Testis (tissue), 3 donors: ENCODE data around the gene NRP2. TPM values are rescaled to one million over a fixed set of nuclear protein-coding genes. Genes with fewer than 3 reads are reported as not detected.

Experiments used
- DNase-seq: peaks from one replicate; pipeline ENCODE4 v3.0.0-alpha.2; 2019
- H3K27ac ChIP-seq, 2 donors: fragments of 200-600 bp; sonication (generic); one replicate each; pipeline ENCODE4 v1.5.1; 2019
- H3K27me3 ChIP-seq: fragments of 200-600 bp; sonication (generic); one replicate; pipeline ENCODE4 v1.5.1; 2019
- H3K36me3 ChIP-seq: fragments of 200-600 bp; sonication (generic); one replicate; pipeline ENCODE4 v1.5.1; 2017; ENCODE audit warnings: low read depth; ENCODE audit errors: missing control alignments
- H3K4me1 ChIP-seq: fragments of 200-600 bp; sonication (generic); one replicate; pipeline ENCODE4 v1.5.1; 2019
- H3K4me3 ChIP-seq, 2 donors: fragments of 200-600 bp; sonication (generic); one replicate each; pipeline ENCODE4 v1.5.1; 2017 to 2019
- H3K9me3 ChIP-seq: fragments of 200-600 bp; sonication (generic); one replicate; pipeline ENCODE4 v1.5.1; 2017
- CTCF ChIP-seq, 3 experiments: fragments of 450-650 bp in 2 of 3; fragments of 200-600 bp in 1 of 3; sonication (generic) in 1 of 3; IDR thresholded peaks; one replicate each; pipeline ENCODE4 v1.5.1; 2016 to 2019; ENCODE audit warnings: antibody characterized with exemption in 3 of 3, mild to moderate bottlenecking in 2 of 3, moderate library complexity in 1 of 3
- POLR2A ChIP-seq: fragments of 450-650 bp; IDR thresholded peaks from one replicate; pipeline ENCODE4 v1.6.1; 2017; ENCODE audit warnings: antibody characterized with exemption, mild to moderate bottlenecking, moderate library complexity
- WGBS, 2 donors: methylation state at CpG; one replicate each; pipeline ENCODE4 v1.1.5; 2018; 5-methylcytosine and 5-hydroxymethylcytosine counted together
- intact Hi-C: fragments of 100-400 bp; cut with DNase I; formaldehyde crosslinking; loops from one replicate; pipeline ENCODE4 v1.15.1; 2023; ENCODE audit warnings: low total_unique reads
- polyA plus RNA-seq: library from polyadenylated mRNA; stranded (reverse); fragments of 350-450 nt; fragmentation: Illumina TruSeq; extraction: RNeasy Lipid Tissue Mini Kit (QIAGEN cat#74804); gene quantifications from one replicate; pipeline ENCODE4 v1.2.3, GENCODE V29; 2014; ENCODE audit warnings: low read depth, low replicate concordance; ENCODE audit not compliant: insufficient read depth
- total RNA-seq, 2 donors: library from RNA; depleted of rRNA; stranded (reverse); fragments of >200 nt; gene quantifications; one replicate each; pipeline ENCODE4 v1.2.3, GENCODE V29; 2016

NRP2 gene
- total and polyA plus RNA-seq, 3 donors from 2014 or later, result 6.3 to 10.6 (median 6.3) TPM

GRCh38 chr2:205776139-205776538, 93.8 kb downstream of the NRP2 start:
- TF ChIP-seq CTCF (IDR thresholded peaks at IDR 0.05) (peak in 2 of 3 experiments; percentile 54 to 62), POLR2A (no peak)

GRCh38 chr2:205776720-205777119, 94.4 kb downstream of the NRP2 start:
- Histone ChIP-seq H3K27ac (no peak overlapping the region), H3K9me3 (no peaks in the 10 kb centered on the region), H3K27me3 (no peaks in the 10 kb centered on the region), H3K4me3 (no peak overlapping the region), H3K36me3 (no peaks in the 10 kb centered on the region), H3K4me1 (no peaks in the 10 kb centered on the region)
- WGBS, 2 donors, result 69 to 74% methylated on average over 5 of the region's 5 CpGs
- no peak for DNase-seq
- TF ChIP-seq CTCF (IDR thresholded peaks at IDR 0.05) (no peak), POLR2A (no peak)
- intact Hi-C loops, result no loop called here

More at GRCh38 chr2:205776139-205776538, 93.8 kb downstream of the NRP2 start:
- Histone ChIP-seq H3K4me3 (no peak overlapping the region), H3K4me1 (no peaks in the 10 kb centered on the region), H3K27ac (no peak overlapping the region), H3K27me3 (no peaks in the 10 kb centered on the region), H3K9me3 (no peaks in the 10 kb centered on the region), H3K36me3 (no peaks in the 10 kb centered on the region)
- peak; percentile 77 for DNase-seq
- intact Hi-C loops, result no loop called here
- 50 to 58% methylated on average over 19 of the region's 19 CpGs for WGBS, 2 donors

- intact Hi-C loops, result no loop called here
- 74 to 88% methylated on average over 3 of the region's 3 CpGs for WGBS, 2 donors
- no peak overlapping the region for H3K27ac ChIP-seq
- H3K27me3 ChIP-seq, result no peaks in the 10 kb centered on the region
- H3K36me3 ChIP-seq, result no peaks in the 10 kb centered on the region
- H3K4me1 ChIP-seq, result no peaks in the 10 kb centered on the region
- DNase-seq, result no peak
- H3K9me3 ChIP-seq, result no peaks in the 10 kb centered on the region
- TF ChIP-seq CTCF (IDR thresholded peaks at IDR 0.05), result no peak
- TF ChIP-seq POLR2A, result no peak
- H3K4me3 ChIP-seq, result no peak overlapping the region
Measured at GRCh38 chr2:205778356-205778755, 96.1 kb downstream of the NRP2 start.

- H3K27ac ChIP-seq, result no peak overlapping the region
- no peaks in the 10 kb centered on the region for H3K36me3 ChIP-seq
- no peak for DNase-seq
- no peaks in the 10 kb centered on the region for H3K4me1 ChIP-seq
- intact Hi-C loops, result no loop called here
- WGBS, 2 donors, result 79 to 88% methylated on average over 2 of the region's 2 CpGs
- TF ChIP-seq CTCF (IDR thresholded peaks at IDR 0.05) (no peak), POLR2A (no peak)
- H3K27me3 ChIP-seq, result no peaks in the 10 kb centered on the region
- H3K9me3 ChIP-seq, result no peaks in the 10 kb centered on the region
- H3K4me3 ChIP-seq, result no peak overlapping the region
Measured at GRCh38 chr2:205780645-205781044, 98.3 kb downstream of the NRP2 start.

- Histone ChIP-seq H3K27me3 (no peaks in the 10 kb centered on the region), H3K27ac (no peak overlapping the region), H3K4me1 (no peaks in the 10 kb centered on the region), H3K4me3 (no peak overlapping the region), H3K9me3 (no peaks in the 10 kb centered on the region), H3K36me3 (no peaks in the 10 kb centered on the region)
- no peak for DNase-seq
- WGBS, 2 donors, result 81 to 88% methylated on average over 5 of the region's 5 CpGs
- intact Hi-C loops, result no loop called here
- TF ChIP-seq POLR2A (no peak), CTCF (IDR thresholded peaks at IDR 0.05) (no peak)
Measured at GRCh38 chr2:205781244-205781931, 99.1 kb downstream of the NRP2 start.
